HuH-7 (cell line): ENCODE measurements around the gene VAV3.
A peak's percentile ranks its signal among the peaks of the same experiment; 100 is the strongest.
"Not testable (repeated sequence)": the region's sequence is repeated elsewhere in the genome, so short reads cannot be mapped to it uniquely, and the experiment has no call there.

Experiments used
- DNase-seq: peaks from one replicate; pipeline ENCODE4 v3.0.0; 2011; ENCODE audit warnings: low spot score

VAV3 gene

GRCh38 chr1:107733401-107733800 lies 231.6 kb downstream of the VAV3 start:
- not testable (repeated sequence) for DNase-seq

- no peak for DNase-seq
These were observed 237.1 kb downstream of the VAV3 start for GRCh38 chr1:107727866-107728265.

GRCh38 chr1:107726860-107727259 lies 238.1 kb downstream of the VAV3 start:
- no peak for DNase-seq

GRCh38 chr1:107724648-107725047 lies 240.3 kb downstream of the VAV3 start:
- no peak for DNase-seq

GRCh38 chr1:107720210-107720609 lies 244.8 kb downstream of the VAV3 start:
- DNase-seq, result not testable (repeated sequence)

- no peak for DNase-seq
These were observed 255.0 kb downstream of the VAV3 start for GRCh38 chr1:107710005-107710404.

- no peak for DNase-seq
These were observed 257.9 kb downstream of the VAV3 start for GRCh38 chr1:107707111-107707510.

GRCh38 chr1:107706182-107706581 lies 258.8 kb downstream of the VAV3 start:
- DNase-seq, result no peak

GRCh38 chr1:107704911-107705310 lies 260.1 kb downstream of the VAV3 start:
- DNase-seq, result no peak

- no peak for DNase-seq
These were observed 261.9 kb downstream of the VAV3 start for GRCh38 chr1:107702946-107703571.

GRCh38 chr1:107700651-107701050 lies 264.3 kb downstream of the VAV3 start:
- DNase-seq, result not testable (repeated sequence)

GRCh38 chr1:107698161-107698560 lies 266.8 kb downstream of the VAV3 start:
- DNase-seq, result no peak

- no peak for DNase-seq
These were observed 269.6 kb downstream of the VAV3 start for GRCh38 chr1:107695341-107695740.

- no peak for DNase-seq
These were observed 272.2 kb downstream of the VAV3 start for GRCh38 chr1:107692580-107693345.

- no peak for DNase-seq
These were observed 273.4 kb downstream of the VAV3 start for GRCh38 chr1:107691540-107691939.

- no peak for DNase-seq
These were observed 274.5 kb downstream of the VAV3 start for GRCh38 chr1:107690491-107690890.

GRCh38 chr1:107689733-107690132 lies 275.2 kb downstream of the VAV3 start:
- DNase-seq, result no peak

- no peak for DNase-seq
These were observed 275.8 kb downstream of the VAV3 start for GRCh38 chr1:107689159-107689558.

GRCh38 chr1:107687849-107688753 lies 276.9 kb downstream of the VAV3 start:
- DNase-seq, result peak; percentile 23

- DNase-seq, result no peak
These were observed 281.3 kb downstream of the VAV3 start for GRCh38 chr1:107683683-107684082.

GRCh38 chr1:107683191-107683657 lies 281.8 kb downstream of the VAV3 start:
- peak; percentile 25 for DNase-seq

GRCh38 chr1:107682467-107682866 lies 282.5 kb downstream of the VAV3 start:
- DNase-seq, result no peak
